IMR-90 (cell line): ENCODE measurements around the gene MALRD1. TPM values are rescaled to one million over a fixed set of nuclear protein-coding genes. Genes with fewer than 3 reads are reported as not detected.
A peak's percentile ranks its signal among the peaks of the same experiment; 100 is the strongest.

Experiments used
- ATAC-seq: fragments of 200-7000 bp; cut with Tn5 transposase; 2 replicates; pipeline ENCODE4 v1.9.1; 2020; ENCODE audit warnings: low read depth, mild to moderate bottlenecking, moderate library complexity
- BruUV-seq: library from RNA; stranded (reverse); fragments of 400-500 nt; replicated peaks from 2 replicates; lab custom pipeline; 2021; lab: Mats Ljungman, UMichigan
- CTCF ChIA-PET: fragments of 300-600 bp; formaldehyde crosslinking; extraction: SDS; loops from one replicate; lab custom pipeline; 2021; ENCODE audit warnings: antibody characterized with exemption; lab: Yijun Ruan, JAX
- POLR2A ChIA-PET: fragments of 300-600 bp; sonication (Branson Sonifier 250); formaldehyde crosslinking; loops from one replicate; lab custom pipeline; 2022; ENCODE audit warnings: antibody characterized with exemption; ENCODE audit not compliant: unreplicated experiment; lab: Charles Lee
- DNase-seq: peaks from one replicate; pipeline ENCODE4 v3.0.0; 2013
- H2AFZ ChIP-seq: replicated peaks from 2 replicates; pipeline ENCODE3; 2013; ENCODE audit warnings: low read length, mild to moderate bottlenecking; ENCODE audit not compliant: poor library complexity
- H2AK5ac ChIP-seq: 2 replicates; pipeline ENCODE4 v1.6.1; 2013; ENCODE audit warnings: low read depth, low read length, inconsistent platforms
- H2AK9ac ChIP-seq: replicated peaks from 2 replicates; pipeline ENCODE3; 2013; ENCODE audit warnings: mild to moderate bottlenecking, low read depth, low read length, moderate library complexity; ENCODE audit not compliant: poor library complexity
- H2BK120ac ChIP-seq: 2 replicates; pipeline ENCODE4 v1.6.1; 2013; ENCODE audit warnings: low read depth, low read length, inconsistent platforms
- H2BK15ac ChIP-seq: 3 replicates; pipeline ENCODE4 v1.6.1; 2013; ENCODE audit warnings: low read depth, low read length, inconsistent platforms
- H2BK20ac ChIP-seq: 2 replicates; pipeline ENCODE4 v1.6.1; 2013; ENCODE audit warnings: low read depth, mild to moderate bottlenecking, inconsistent platforms, low read length, moderate library complexity
- H2BK5ac ChIP-seq: 2 replicates; pipeline ENCODE4 v1.6.1; 2013; ENCODE audit warnings: mild to moderate bottlenecking, low read depth, low read length, inconsistent platforms; ENCODE audit not compliant: poor library complexity, severe bottlenecking
- H3K14ac ChIP-seq: replicated peaks from 2 replicates; pipeline ENCODE4 v1.6.1; 2013; ENCODE audit warnings: low read depth, low read length, inconsistent platforms
- H3K18ac ChIP-seq: 2 replicates; pipeline ENCODE4 v1.6.1; 2013; ENCODE audit warnings: low read depth, low read length, control low read depth
- H3K23ac ChIP-seq: 2 replicates; pipeline ENCODE4 v1.6.1; 2013; ENCODE audit warnings: low read depth, low read length, inconsistent platforms
- H3K27ac ChIP-seq: 2 replicates; pipeline ENCODE4 v1.5.1; 2013; ENCODE audit warnings: mild to moderate bottlenecking, control low read depth, low read length; ENCODE audit not compliant: insufficient read depth
- H3K27me3 ChIP-seq: 2 replicates; pipeline ENCODE4 v1.6.1; 2013; ENCODE audit warnings: low read length; ENCODE audit not compliant: control insufficient read depth, insufficient read depth
- H3K36me3 ChIP-seq: 2 replicates; pipeline ENCODE4 v1.6.1; 2013; ENCODE audit warnings: low read length, mixed read lengths; ENCODE audit not compliant: control insufficient read depth, insufficient read depth
- H3K4ac ChIP-seq: 2 replicates; pipeline ENCODE4 v1.6.1; 2013; ENCODE audit warnings: low read depth, low read length, inconsistent platforms
- H3K4me1 ChIP-seq: 2 replicates; pipeline ENCODE4 v1.6.1; 2013; ENCODE audit warnings: low read length, mixed read lengths; ENCODE audit not compliant: control insufficient read depth, insufficient read depth
- H3K4me2 ChIP-seq: 2 replicates; pipeline ENCODE4 v1.6.1; 2013; ENCODE audit warnings: low read depth, mild to moderate bottlenecking, control low read depth, low read length, moderate library complexity
- H3K4me3 ChIP-seq: 2 replicates; pipeline ENCODE4 v1.5.1; 2013; ENCODE audit warnings: low read depth, mild to moderate bottlenecking, control low read depth, low read length, moderate library complexity; ENCODE audit not compliant: insufficient read depth
- H3K56ac ChIP-seq: 2 replicates; pipeline ENCODE4 v1.6.1; 2013; ENCODE audit warnings: low read length, inconsistent platforms; ENCODE audit not compliant: insufficient read depth; ENCODE audit errors: extremely low read depth
- H3K79me1 ChIP-seq, 2 experiments: 2 replicates each; pipeline ENCODE4 v1.6.1; 2013; ENCODE audit warnings: low read length in 2 of 2, inconsistent platforms in 1 of 2, low read depth in 1 of 2
- H3K9ac ChIP-seq: 2 replicates; pipeline ENCODE4 v1.6.1; 2013; ENCODE audit warnings: low read depth, low read length, control low read depth
- H3K9me1 ChIP-seq: 2 replicates; pipeline ENCODE4 v1.6.1; 2013; ENCODE audit warnings: low read length, inconsistent platforms; ENCODE audit not compliant: insufficient read depth
- H3K9me3 ChIP-seq: 2 replicates; pipeline ENCODE4 v1.6.1; 2013; ENCODE audit warnings: low read length; ENCODE audit not compliant: control insufficient read depth, insufficient read depth
- H4K20me1 ChIP-seq: 2 replicates; pipeline ENCODE4 v1.6.1; 2013; ENCODE audit warnings: low read length, inconsistent platforms; ENCODE audit not compliant: insufficient read depth
- H4K5ac ChIP-seq: 2 replicates; pipeline ENCODE4 v1.6.1; 2013; ENCODE audit warnings: mild to moderate bottlenecking, low read depth, low read length, control low read depth
- H4K8ac ChIP-seq, 2 experiments: 2 replicates each; pipeline ENCODE4 v1.6.1; 2013; ENCODE audit warnings: low read depth in 2 of 2, low read length in 2 of 2, control low read depth in 1 of 2, inconsistent platforms in 1 of 2
- H4K91ac ChIP-seq: 2 replicates; pipeline ENCODE4 v1.6.1; 2013; ENCODE audit warnings: low read depth, low read length, inconsistent platforms; ENCODE audit not compliant: insufficient read depth
- CEBPB ChIP-seq: IDR thresholded peaks from 2 replicates; pipeline ENCODE4 v1.6.1; 2012; ENCODE audit warnings: low read depth, low read length, improper control_type of control experiment
- CHD1 ChIP-seq: IDR thresholded peaks from 2 replicates; pipeline ENCODE4 v1.6.1; 2012; ENCODE audit warnings: low read depth, low read length, improper control_type of control experiment
- ELK1 ChIP-seq: fragments of 150-350 bp; IDR thresholded peaks from 2 replicates; pipeline ENCODE4 v1.6.1; 2016; ENCODE audit warnings: low read depth, mild to moderate bottlenecking, low read length, moderate library complexity, borderline replicate concordance
- FOS ChIP-seq: fragments of 150-350 bp; IDR thresholded peaks from 2 replicates; pipeline ENCODE4 v1.6.1; 2016; ENCODE audit warnings: low read depth, low read length
- MXI1 ChIP-seq: IDR thresholded peaks from 2 replicates; pipeline ENCODE4 v1.6.1; 2012; ENCODE audit warnings: low read depth, mild to moderate bottlenecking, low read length, moderate library complexity, borderline replicate concordance
- POLR2A ChIP-seq: IDR thresholded peaks from 2 replicates; pipeline ENCODE4 v1.6.1; 2012; ENCODE audit warnings: mild to moderate bottlenecking, low read depth, low read length
- RFX5 ChIP-seq: IDR thresholded peaks from 2 replicates; pipeline ENCODE4 v1.8.0; 2012; ENCODE audit warnings: low read depth, mild to moderate bottlenecking, low read length, moderate library complexity
- WGBS, 2 experiments: methylation state at CpG; one replicate each; pipeline versions ENCODE4 v1.1.5 to v1.1.7; 2013; ENCODE audit warnings: missing lambda C conversion rate in 2 of 2; ENCODE audit not compliant: insufficient read length in 1 of 2; ENCODE audit errors: extremely low coverage in 2 of 2; 5-methylcytosine and 5-hydroxymethylcytosine counted together
- dilution Hi-C: fragments of 300-500 bp; cut with HindIII; formaldehyde crosslinking; loops from one replicate; pipeline ENCODE4 v1.14.3; 2018; ENCODE audit warnings: low sequenced_read_pairs; ENCODE audit not compliant: unreplicated experiment
- in situ Hi-C: fragments of 300-500 bp; cut with MboI; formaldehyde crosslinking; loops from 3 replicates; pipeline ENCODE4 v1.14.3; 2019; ENCODE audit warnings: low sequenced_read_pairs, inconsistent platforms, mixed read lengths
- intact Hi-C: fragments of 100-400 bp; cut with micrococcal nuclease; formaldehyde crosslinking; loops from 2 replicates; pipeline ENCODE4 v1.10.0; 2022
- polyA plus RNA-seq, 3 experiments: library from polyadenylated mRNA; depleted of rRNA; stranded (reverse); fragments of >200 nt; gene quantifications; 2 replicates each; pipeline ENCODE4 v1.2.3, GENCODE V29; 2012; ENCODE audit warnings: low replicate concordance in 1 of 3
- total RNA-seq: library from RNA; depleted of rRNA; stranded (reverse); fragments of >200 nt; gene quantifications from 2 replicates; pipeline ENCODE4 v1.2.3, GENCODE V29; 2012

Gene MALRD1
- total and polyA plus RNA-seq, 2 of the 4 experiments (the other 2 are of a cell fraction): 0.34 to 1.1 TPM

GRCh38 chr10:19299645-19300044 lies 251.0 kb downstream of the MALRD1 start:
- Histone ChIP-seq H3K23ac (no peak overlapping the region), H3K79me1 (no peaks in the 10 kb centered on the region), H3K18ac (no peak overlapping the region), H2AK9ac (no peak overlapping the region), H4K20me1 (no peaks in the 10 kb centered on the region), H3K4me1 (no peaks in the 10 kb centered on the region), H3K4ac (no peak overlapping the region), H2AFZ (no peak overlapping the region), H3K36me3 (no peaks in the 10 kb centered on the region), H4K5ac (no peak overlapping the region), H3K56ac (no peak overlapping the region), H3K27ac (no peak overlapping the region), H3K9ac (no peak overlapping the region), H3K27me3 (no peaks in the 10 kb centered on the region), H2AK5ac (no peak overlapping the region), H2BK5ac (no peak overlapping the region), H3K9me1 (no peaks in the 10 kb centered on the region), H2BK15ac (no peak overlapping the region), H2BK20ac (no peak overlapping the region), H3K9me3 (no peaks in the 10 kb centered on the region), H3K4me2 (no peak overlapping the region), H2BK120ac (peak overlapping the region; percentile 19; the same call in 1 of the 2 replicates), H4K91ac (no peak overlapping the region), H3K4me3 (no peak overlapping the region), H4K8ac (no peak overlapping the region), H3K14ac (no peak overlapping the region)
- ChIA-PET CTCF (no interaction called here), POLR2A (no interaction called here)
- no TSS peak for BruUV-seq
- no CpG with 5 or more reads among the region's 3 CpGs for WGBS, 2 experiments
- no peak for ATAC-seq
- in situ Hi-C loops: no loop called here
- dilution Hi-C loops: no loop called here
- intact Hi-C loops: no loop called here
- DNase-seq: no peak
- no peak for TF ChIP-seq FOS
- TF ChIP-seq RFX5: no peak
- TF ChIP-seq MXI1: no peak
- TF ChIP-seq ELK1: no peak
- no peak for TF ChIP-seq CEBPB
- TF ChIP-seq POLR2A: no peak
- no peak for TF ChIP-seq CHD1
